Measurements from ENCODE around the gene AKAP17A.
"Not testable (repeated sequence)": the region's sequence is repeated elsewhere in the genome, so short reads cannot be mapped to it uniquely, and the experiment has no call there.

Gene AKAP17A

DNA sequence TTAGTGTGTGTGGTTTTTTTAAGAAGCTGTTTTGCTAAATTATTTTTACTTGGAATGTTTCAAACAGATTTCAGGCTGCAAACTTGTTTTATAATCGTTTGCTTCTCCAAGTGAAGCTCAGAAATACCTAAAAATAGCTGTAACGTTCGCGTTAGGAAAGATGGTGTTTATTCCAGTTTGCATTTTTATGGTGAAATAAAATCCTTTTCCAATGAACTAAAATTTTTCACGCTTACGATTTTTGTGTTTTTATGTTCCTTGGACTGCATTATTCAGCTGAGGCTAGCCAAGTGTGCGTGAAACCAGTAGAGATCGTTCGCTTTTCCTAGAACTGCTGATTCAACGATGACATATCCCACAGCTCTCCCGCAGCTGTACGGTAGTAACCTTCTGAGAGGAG lies 10.9 kb downstream of the AKAP17A start:
- DNase-seq (ENCODE audit: low spot score) = no peak

DNA sequence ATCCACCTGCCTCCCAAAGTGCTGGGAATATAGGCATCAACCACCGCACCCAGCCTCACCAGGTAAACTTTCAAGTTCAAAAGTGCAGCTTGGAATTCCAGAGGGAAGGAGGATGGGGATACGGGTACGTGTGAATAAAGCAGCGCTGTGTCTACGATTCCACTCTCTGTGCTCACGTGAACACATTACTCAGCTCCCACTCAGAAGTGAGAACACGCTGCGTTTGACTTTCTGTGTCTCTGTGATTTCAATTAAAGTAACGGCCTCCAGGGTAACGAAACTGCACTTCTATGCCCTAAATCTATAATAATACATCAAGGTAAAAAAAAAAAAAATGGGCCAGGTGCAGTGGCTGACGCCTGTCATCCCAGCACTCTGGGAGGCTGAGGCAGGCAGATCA lies 15.1 kb downstream of the AKAP17A start:
- no peak for DNase-seq (ENCODE audit: low spot score)

DNA sequence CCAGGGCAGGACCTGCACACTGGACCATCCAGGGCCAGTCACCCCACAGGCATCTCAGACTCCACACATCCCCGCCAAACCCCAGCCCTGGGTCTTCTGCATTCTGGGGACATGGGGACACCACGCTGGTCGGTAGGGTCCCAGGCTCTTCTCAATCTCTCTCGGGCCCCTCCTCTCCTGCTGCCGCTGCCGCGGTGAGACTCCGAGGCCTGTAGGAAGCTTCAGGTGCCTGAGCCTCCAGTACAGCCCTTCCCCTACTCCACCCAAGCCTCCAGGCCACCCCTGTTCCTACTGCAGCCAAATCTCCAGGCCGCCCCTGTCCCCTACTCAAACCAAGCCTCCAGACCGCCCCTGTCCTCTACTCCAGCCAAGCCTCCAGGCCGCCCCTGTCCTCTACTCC lies 17.9 kb downstream of the AKAP17A start:
- no peak for DNase-seq (ENCODE audit: low spot score)

DNA sequence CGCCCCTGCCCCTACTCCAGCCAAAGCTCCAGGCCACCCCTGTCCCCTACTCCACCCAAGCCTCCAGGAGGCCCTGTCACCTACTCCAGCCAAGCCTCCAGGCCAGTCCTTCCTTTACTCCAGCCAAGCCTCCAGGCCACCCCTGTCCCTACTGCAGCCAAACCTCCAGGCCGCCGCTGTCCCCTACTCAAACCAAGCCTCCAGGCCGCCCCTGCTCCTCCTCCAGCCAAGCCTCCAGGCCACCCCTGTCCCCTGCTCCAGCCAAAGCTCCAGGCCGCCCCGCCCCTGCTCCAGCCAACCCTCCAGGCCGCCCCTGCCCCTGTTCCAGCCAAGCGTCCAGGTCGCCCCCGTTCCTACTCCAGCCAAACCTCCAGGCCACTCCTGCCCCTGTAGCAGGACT lies 18.4 kb downstream of the AKAP17A start:
- no peak for DNase-seq (ENCODE audit: low spot score)

DNA sequence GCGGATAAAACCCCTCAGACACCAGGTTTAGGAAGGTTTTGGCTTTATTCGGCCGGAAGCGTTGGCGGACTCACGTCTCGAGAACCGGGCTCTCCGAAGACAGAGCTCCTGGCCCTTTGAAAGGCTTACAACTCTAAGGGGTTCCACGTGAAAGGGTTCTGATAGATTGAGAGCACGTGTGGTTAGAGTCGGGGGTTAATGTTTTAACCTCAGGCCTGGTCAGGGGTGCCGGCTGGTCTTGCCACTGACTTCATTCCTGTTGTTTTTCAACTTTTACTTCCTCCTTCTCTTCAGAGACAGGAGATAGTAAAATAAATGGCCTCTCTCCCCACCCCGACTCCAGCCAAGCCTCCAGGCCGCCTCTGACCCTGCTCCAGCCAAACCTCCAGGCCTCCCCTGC lies 18.8 kb downstream of the AKAP17A start:
- no peak for DNase-seq (ENCODE audit: low spot score)

DNA sequence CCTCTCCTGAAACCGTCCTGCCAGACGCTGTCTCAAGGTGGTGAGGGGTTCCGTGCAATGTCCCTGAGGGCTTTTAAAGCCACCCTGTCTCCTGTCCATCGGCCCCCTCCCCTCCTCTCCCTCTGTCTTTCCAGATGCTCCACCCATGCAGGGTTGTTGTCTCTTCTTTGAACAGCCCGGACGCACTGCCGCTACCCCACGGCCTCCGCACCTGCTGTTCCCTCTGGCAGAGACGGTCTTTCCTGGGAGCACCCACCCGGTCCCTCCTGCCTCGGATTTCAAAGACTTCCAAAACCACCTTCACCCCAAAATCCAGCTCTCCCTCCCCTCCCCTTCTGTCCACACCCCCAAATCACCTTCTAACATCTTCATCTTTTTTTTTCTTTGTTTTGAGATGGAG lies 19.3 kb downstream of the AKAP17A start:
- DNase-seq (ENCODE audit: low spot score) = no peak

DNA sequence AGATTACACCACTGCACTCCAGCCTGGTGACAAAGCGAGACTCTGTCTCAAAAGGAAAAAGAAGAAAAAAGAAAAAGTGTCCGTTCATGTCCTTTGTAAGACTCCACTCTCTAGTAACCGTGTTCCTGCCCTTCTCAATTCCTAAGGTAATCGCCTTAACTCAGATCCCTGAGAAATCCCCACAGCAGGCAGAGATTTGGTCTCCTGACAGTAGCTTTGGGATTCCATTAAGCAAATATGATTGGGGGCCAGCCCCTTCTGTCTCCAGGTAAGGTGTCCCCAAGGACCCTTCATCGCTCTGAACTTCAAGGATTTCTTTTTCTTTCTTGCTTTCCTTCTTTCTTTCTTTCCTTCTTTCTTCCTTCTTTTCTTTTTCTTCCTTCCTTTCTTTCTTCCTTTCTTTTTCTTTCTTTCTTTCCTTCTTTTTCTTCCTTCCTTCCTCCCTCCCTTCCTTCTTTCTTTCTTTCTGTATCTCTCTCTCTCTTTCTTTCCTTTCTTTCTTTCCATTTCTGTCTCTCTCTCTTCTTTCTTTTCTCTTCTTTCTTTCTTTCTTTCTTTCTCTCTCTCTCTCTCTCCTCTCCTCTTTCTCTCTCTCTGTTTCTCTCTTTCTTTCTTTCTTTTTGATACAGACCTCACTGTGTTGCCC lies 21.4 kb downstream of the AKAP17A start:
- no peak for DNase-seq (ENCODE audit: low spot score)

DNA sequence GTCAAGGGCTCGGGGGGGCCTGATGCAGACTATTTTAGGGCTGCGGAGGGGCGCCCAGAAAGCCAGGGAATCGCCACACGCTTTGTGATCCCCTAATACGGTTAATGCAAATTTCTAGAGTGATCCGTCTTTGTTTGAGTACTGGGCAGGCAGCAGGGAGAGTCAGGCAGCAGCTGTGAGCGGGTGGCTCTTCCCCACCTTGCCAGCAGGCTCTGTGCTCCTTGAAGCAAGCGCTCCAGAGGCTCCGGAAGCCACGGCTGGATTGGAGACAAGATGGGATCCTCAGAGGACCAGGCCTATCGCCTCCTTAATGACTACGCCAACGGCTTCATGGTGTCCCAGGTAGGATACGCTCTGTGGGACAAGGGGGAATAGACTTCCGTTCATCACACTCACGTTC lies 23.5 kb downstream of the AKAP17A start, which contains the start of gene ASMT:
Gene ASMT (plus strand): TSS at position 133 of the 400 bp plus-strand sequence. CDS start 141 bp downstream, at position 274.
- no peak for DNase-seq (ENCODE audit: low spot score)

DNA sequence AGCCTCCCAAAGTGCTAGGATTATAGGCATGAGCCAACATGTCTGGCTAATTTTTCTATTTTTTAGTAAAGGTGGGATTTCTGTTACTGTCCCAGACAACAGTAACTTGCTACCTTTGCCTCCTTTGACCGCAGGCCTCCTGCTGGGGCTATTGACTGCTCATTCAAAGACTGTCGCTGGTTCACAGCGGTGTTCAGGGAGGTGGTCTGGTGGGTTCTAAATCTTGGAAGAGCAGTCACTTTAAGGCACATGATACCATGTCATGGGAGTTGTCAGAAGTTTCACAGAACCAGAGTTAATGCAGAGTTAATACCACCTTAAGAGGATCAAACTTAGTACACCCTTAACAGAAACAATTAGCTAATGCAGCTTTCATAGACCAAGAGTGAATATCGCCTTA lies 27.3 kb downstream of the AKAP17A start:
- no peak for DNase-seq (ENCODE audit: low spot score)

DNA sequence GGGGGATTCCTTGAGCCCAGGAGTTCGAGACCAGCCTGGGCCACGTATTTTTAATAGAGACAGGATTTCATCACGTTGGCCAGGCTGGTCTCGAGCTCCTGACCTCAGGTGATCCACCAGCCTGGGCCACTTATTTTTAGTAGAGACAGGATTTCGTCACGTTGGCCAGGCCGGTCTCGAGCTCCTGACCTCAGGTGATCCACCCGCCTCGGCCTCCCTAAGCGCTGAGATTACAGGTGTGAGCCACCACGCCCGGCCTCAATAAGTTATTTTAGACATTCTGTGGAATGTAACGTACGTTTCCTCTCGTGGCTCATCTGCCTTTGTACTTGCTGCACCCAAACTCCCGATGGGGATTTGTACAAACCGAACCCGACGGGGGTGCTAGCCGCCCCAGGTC lies 32.3 kb downstream of the AKAP17A start:
- no peak for DNase-seq (ENCODE audit: low spot score)

DNA sequence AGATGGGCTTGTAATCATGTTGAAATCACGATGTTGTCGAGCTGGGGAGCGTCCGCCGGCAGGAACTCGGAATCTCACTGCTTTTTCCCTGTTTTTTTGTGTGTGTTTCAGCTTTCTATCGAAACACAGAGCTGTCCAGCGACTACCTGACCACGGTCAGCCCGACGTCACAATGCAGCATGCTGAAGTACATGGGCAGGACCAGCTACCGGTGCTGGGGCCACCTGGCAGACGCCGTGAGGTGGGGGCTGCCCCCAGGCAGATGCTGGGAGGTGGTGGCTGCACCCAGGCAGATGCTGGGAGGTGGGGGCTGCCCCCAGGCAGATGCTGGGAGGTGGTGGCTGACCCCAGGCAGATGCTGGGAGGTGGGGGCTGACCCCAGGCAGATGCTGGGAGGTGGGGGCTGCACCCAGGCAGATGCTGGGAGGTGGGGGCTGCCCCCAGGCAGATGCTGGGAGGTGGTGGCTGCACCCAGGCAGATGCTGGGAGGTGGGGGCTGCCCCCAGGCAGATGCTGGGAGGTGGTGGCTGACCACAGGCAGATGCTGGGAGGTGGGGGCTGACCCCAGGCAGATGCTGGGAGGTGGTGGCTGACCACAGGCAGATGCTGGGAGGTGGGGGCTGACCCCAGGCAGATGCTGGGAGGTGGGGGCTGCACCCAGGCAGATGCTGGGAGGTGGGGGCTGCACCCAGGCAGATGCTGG lies 32.9 kb downstream of the AKAP17A start:
- not testable (repeated sequence) for DNase-seq (ENCODE audit: low spot score)

DNA sequence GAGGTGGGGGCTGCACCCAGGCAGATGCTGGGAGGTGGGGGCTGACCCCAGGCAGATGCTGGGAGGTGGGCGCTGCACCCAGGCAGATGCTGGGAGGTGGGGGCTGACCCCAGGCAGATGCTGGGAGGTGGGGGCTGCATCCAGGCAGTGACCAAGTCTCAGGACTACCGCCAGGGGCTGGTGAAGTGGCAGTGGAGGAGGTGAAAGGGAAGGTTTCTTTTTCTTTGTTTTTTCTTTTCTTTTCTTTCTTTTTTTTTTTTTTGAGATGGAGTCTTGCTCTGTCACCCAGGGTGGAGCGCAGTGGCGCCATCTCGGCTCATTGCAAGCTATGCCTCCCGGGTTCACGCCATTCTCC lies 33.4 kb downstream of the AKAP17A start:
- DNase-seq (ENCODE audit: low spot score) = not testable (repeated sequence)

DNA sequence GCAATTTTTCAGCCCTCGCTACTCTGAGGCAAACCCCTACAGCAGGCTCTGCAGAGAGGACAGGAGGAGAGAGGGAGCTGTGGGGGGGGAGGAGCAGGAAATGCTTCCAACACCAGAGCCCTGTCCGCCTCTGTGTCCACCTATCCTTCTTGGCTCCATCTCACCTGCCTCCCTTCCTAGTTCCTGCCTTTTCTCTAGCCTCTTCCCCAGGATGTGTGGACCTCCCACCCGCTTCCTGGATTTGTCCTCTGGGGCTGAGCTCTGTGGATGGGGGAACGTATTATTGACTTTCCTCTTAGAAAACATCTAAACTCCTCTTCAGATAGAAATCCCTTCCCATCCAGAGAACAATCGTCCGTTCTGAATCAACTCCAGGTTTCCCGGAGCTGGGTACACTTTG lies 37.8 kb downstream of the AKAP17A start:
- DNase-seq (ENCODE audit: low spot score) = no peak

DNA sequence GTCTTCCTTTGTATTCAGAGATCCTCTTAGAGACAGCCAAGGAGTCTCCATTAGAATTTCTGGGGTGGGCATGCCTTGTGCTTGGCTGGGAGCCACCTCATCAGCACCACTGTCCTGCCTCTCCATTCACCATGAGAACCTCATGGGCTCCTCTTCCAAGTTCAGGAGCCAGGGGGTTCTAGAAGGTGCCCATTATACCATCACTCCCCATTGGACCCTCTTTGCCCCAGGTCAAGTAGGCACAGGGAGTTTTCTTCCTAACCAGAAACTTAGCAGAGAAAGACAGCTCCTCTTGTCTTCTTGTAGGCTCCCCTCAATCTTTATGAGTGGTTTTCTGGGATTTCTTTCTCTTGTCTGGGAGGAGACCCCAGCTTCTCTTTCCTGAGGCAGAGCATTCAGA lies 54.6 kb downstream of the AKAP17A start:
- DNase-seq (ENCODE audit: low spot score) = no peak

DNA sequence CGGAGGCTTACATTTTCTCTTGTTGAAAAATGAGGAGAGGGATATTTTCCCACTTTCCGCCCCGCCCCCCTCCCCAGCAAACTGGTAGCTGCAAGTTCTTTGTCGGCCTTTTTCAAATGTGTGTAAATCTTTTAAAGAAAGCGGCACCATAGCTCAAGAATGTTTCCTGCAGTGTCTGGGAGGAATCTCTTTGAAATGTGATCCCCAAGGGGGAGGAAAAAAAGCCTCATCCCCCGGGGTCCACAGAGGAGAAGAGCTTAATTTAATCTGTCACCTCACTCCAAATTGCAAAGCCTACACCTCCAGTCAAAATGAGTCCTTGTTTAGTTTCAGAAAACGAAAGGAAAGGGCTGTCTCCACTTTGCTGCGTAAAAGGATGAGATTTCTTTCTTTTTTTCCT lies 58.2 kb downstream of the AKAP17A start:
- DNase-seq (ENCODE audit: low spot score) = no peak
